ENCODE results near the gene KRTAP4-11. TPM values are rescaled to one million over a fixed set of nuclear protein-coding genes. Genes with fewer than 3 reads are reported as not detected.

The KRTAP4-11 gene
- total RNA-seq: not detected in 2 replicates

GRCh38 chr17:41117846-41118386 is at the start of gene KRTAP4-11:
Gene KRTAP4-11 (minus strand): TSS chr17:41118373. CDS start chr17:41118315, 58 bp downstream.

GRCh38 chr17:41160648-41161047 is 42.5 kb upstream of the KRTAP4-11 start, which contains the start of gene KRTAP4-4:
Gene KRTAP4-4 (minus strand): TSS chr17:41160748. CDS start chr17:41160691, 57 bp downstream.

GRCh38 chr17:41149652-41149985 is 31.4 kb upstream of the KRTAP4-11 start, which contains the start of gene KRTAP4-5:
Gene KRTAP4-5 (minus strand): TSS chr17:41149825. CDS start chr17:41149767, 58 bp downstream.

GRCh38 chr17:41140360-41141131 is 22.4 kb upstream of the KRTAP4-11 start, which contains the start of gene KRTAP4-6:
Gene KRTAP4-6 (minus strand): TSS chr17:41140544. CDS start chr17:41140487, 57 bp downstream.

GRCh38 chr17:41123991-41124371 is 5.8 kb upstream of the KRTAP4-11 start, which contains the start of gene KRTAP4-12:
Gene KRTAP4-12 (minus strand): TSS chr17:41124182. CDS start chr17:41124122, 60 bp downstream.

GRCh38 chr17:41105347-41105746 is 12.8 kb downstream of the KRTAP4-11 start, which contains the start of gene KRTAP4-9:
Gene KRTAP4-9 (plus strand): TSS chr17:41105389. CDS start chr17:41105389, 0 bp downstream.

GRCh38 chr17:41101586-41102259 is 16.4 kb downstream of the KRTAP4-11 start, which contains the start of gene KRTAP4-16:
Gene KRTAP4-16 (minus strand): TSS chr17:41102209. CDS start chr17:41102209, 0 bp downstream.

GRCh38 chr17:41098042-41098441 is 20.1 kb downstream of the KRTAP4-11 start, which contains the start of gene KRTAP4-8:
Gene KRTAP4-8 (minus strand): TSS chr17:41098142. CDS start chr17:41098084, 58 bp downstream.

GRCh38 chr17:41084100-41084856 is 33.9 kb downstream of the KRTAP4-11 start, which contains the start of gene KRTAP4-7:
Gene KRTAP4-7 (plus strand): TSS chr17:41084150. CDS start chr17:41084207, 57 bp downstream.

Other genes with a start within 250 kb of the KRTAP4-11 start
- gene KRT20, start 233.1 kb downstream of the KRTAP4-11 start, total RNA-seq: not detected in 2 replicates
- gene KRT23, start 180.7 kb downstream of the KRTAP4-11 start, total RNA-seq: not detected in 2 replicates
- gene KRT39, start 151.4 kb downstream of the KRTAP4-11 start, total RNA-seq: not detected in 2 replicates
- gene KRT40, start 134.0 kb downstream of the KRTAP4-11 start, total RNA-seq: not detected in 2 replicates
- gene KRTAP3-3, start 124.2 kb downstream of the KRTAP4-11 start, total RNA-seq: not detected in 2 replicates
- not detected in 2 replicates for gene KRTAP3-2, start 118.5 kb downstream of the KRTAP4-11 start, total RNA-seq
- not detected in 2 replicates for gene KRTAP3-1, start 109.2 kb downstream of the KRTAP4-11 start, total RNA-seq
- gene KRTAP1-5, start 91.2 kb downstream of the KRTAP4-11 start, total RNA-seq: 1.1 and 1.6 TPM in 2 replicates
- not detected in 2 replicates for gene KRTAP1-4, start 88.2 kb downstream of the KRTAP4-11 start, total RNA-seq
- gene KRTAP1-3, start 83.5 kb downstream of the KRTAP4-11 start, total RNA-seq: not detected in 2 replicates
- not detected in 2 replicates for gene KRTAP1-1, start 76.9 kb downstream of the KRTAP4-11 start, total RNA-seq
- gene KRTAP2-1, start 71.1 kb downstream of the KRTAP4-11 start, total RNA-seq: not detected in 2 replicates
- not detected in 2 replicates for gene KRTAP2-2, start 63.1 kb downstream of the KRTAP4-11 start, total RNA-seq
- gene KRTAP2-3, start 58.3 kb downstream of the KRTAP4-11 start, total RNA-seq: not detected in 2 replicates
- not detected in 2 replicates for gene KRTAP2-4, start 52.5 kb downstream of the KRTAP4-11 start, total RNA-seq
- not detected in 2 replicates for gene KRTAP4-7, start 34.2 kb downstream of the KRTAP4-11 start, total RNA-seq
- not detected in 2 replicates for gene KRTAP4-8, start 20.2 kb downstream of the KRTAP4-11 start, total RNA-seq
- not detected in 2 replicates for gene KRTAP4-16, start 16.2 kb downstream of the KRTAP4-11 start, total RNA-seq
- not detected in 2 replicates for gene KRTAP4-9, start 13.0 kb downstream of the KRTAP4-11 start, total RNA-seq
- gene KRTAP4-12, start 5.8 kb upstream of the KRTAP4-11 start, total RNA-seq: not detected in 2 replicates
- gene KRTAP4-6, start 22.2 kb upstream of the KRTAP4-11 start, total RNA-seq: not detected in 2 replicates
- gene KRTAP4-5, start 31.5 kb upstream of the KRTAP4-11 start, total RNA-seq: not detected in 2 replicates
- gene KRTAP4-4, start 42.4 kb upstream of the KRTAP4-11 start, total RNA-seq: not detected in 2 replicates
- gene KRTAP4-3, start 49.8 kb upstream of the KRTAP4-11 start, total RNA-seq: not detected in 2 replicates
- gene KRTAP4-2, start 59.8 kb upstream of the KRTAP4-11 start, total RNA-seq: not detected in 2 replicates
- not detected in 2 replicates for gene KRTAP4-1, start 66.5 kb upstream of the KRTAP4-11 start, total RNA-seq
- not detected in 2 replicates for gene KRTAP9-1, start 71.5 kb upstream of the KRTAP4-11 start, total RNA-seq
- not detected in 2 replicates for gene KRTAP9-2, start 108.3 kb upstream of the KRTAP4-11 start, total RNA-seq
- not detected in 2 replicates for gene KRTAP9-3, start 114.1 kb upstream of the KRTAP4-11 start, total RNA-seq
- gene KRTAP9-8, start 119.6 kb upstream of the KRTAP4-11 start, total RNA-seq: not detected in 2 replicates
- gene KRTAP9-4, start 131.3 kb upstream of the KRTAP4-11 start, total RNA-seq: not detected in 2 replicates
- not detected in 2 replicates for gene KRTAP9-9, start 137.0 kb upstream of the KRTAP4-11 start, total RNA-seq
- gene KRTAP9-6, start 147.0 kb upstream of the KRTAP4-11 start, total RNA-seq: not detected in 2 replicates
- gene KRTAP9-7, start 157.3 kb upstream of the KRTAP4-11 start, total RNA-seq: not detected in 2 replicates
- not detected in 2 replicates for gene KRTAP29-1, start 184.5 kb upstream of the KRTAP4-11 start, total RNA-seq
- not detected in 2 replicates for gene KRTAP16-1, start 190.9 kb upstream of the KRTAP4-11 start, total RNA-seq
- gene KRTAP17-1, start 197.3 kb upstream of the KRTAP4-11 start, total RNA-seq: not detected in 2 replicates
- not detected in 2 replicates for gene KRT33A, start 232.5 kb upstream of the KRTAP4-11 start, total RNA-seq